Head of caudate nucleus (tissue), 42 donors: ENCODE data around the gene RHCG.

Experiments
- DNase-seq, 42 donors: peaks; one replicate each; pipeline versions ENCODE4 v3.0.0 to v3.0.0-alpha.2; 2020 to 2021; ENCODE audit warnings: mixed read lengths in 7 of 42
- intact Hi-C: fragments of 100-400 bp; cut with DNase I; formaldehyde crosslinking; loops from one replicate; pipeline ENCODE4 v1.15.0; 2022

The RHCG gene

DNA sequence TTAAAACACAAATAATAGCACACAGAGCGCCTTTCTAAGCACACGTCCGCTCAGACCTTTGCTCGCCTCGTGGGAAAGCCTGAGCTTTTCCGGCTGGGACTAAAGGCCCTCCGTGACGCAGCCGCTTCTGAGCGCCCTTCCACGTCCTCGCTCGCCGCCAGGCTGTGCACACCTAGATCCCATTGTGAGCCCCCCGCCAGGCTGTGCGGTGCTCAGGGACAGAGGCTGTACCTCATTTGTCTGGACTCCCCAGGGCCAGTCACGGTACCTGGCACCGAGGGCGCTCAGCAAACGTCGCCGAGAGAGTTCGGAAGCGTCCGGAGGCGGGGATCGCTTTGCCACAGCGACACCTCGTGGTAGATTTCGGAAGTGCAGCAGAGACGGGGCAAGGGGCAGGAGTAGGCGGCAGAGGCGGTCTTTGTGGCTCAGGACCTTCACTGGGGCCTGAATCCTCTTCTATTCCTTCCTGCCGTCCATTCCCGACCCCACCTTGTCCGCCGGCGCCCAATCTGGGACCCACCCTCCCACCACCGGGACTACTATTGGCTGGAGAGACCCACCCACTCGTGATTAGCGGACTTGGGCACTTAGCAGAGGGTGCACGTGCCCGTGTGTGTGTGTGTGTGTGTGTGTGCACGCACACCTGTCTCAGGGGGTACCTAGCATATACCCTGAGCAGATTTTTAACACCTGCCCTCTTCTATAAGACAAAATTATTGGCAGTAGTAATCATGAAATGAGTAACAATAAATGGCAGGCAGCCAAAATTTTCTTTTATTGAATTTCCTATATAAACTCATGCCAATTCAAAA is 65.6 kb downstream of the RHCG start:
- peak; percentile 76 to 98 (median 92) for DNase-seq
- intact Hi-C loops: loop anchor here (2.0 to 10.0 kb wide), 2 partner anchors 72 to 216 kb away; no protein-coding TSS in a partner anchor

DNA sequence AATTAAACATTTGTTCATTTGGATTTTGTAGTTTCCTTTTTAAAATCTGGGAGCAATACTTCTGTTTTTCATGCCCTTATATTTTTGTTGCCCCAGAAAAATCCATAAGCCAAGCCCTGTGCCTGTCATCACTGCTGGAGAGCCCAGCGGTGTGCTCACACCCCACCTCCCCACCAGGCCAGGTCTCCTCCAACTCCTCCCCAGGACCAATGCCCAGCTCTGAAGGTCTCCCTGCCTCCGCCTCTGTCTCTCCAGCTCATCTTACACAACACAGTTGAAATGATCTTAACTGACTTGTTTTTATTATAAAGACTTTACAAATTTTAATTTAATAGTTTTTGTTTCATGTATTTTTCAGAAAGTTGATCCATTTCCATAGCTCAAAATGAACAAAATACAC is 66.4 kb downstream of the RHCG start:
- intact Hi-C loops: loop anchor here (2.0 to 10.0 kb wide), 2 partner anchors 71 to 215 kb away; no protein-coding TSS in a partner anchor
- DNase-seq: peak in 1 of 42 donors; percentile 44

DNA sequence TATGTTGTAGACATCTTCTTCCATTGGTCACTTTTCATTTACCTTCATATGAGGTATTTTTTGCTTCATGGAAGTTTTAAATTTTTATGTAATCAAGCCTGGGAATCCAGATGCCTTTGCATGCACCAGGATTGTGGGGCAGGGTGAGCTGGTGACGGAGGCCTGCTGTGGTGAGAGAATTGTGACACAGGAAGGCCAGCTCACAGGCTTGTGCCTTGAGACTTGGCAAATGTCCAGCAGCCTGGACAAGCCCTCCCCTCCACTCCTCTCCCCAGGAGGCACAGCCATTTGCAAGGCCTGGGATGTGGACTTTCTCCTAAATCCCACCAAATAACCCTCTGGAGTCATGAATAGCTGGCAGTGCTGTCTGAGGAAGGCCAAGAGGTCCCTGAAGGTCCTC is 67.4 kb downstream of the RHCG start:
- DNase-seq: no peak
- intact Hi-C loops: no loop called here

DNA sequence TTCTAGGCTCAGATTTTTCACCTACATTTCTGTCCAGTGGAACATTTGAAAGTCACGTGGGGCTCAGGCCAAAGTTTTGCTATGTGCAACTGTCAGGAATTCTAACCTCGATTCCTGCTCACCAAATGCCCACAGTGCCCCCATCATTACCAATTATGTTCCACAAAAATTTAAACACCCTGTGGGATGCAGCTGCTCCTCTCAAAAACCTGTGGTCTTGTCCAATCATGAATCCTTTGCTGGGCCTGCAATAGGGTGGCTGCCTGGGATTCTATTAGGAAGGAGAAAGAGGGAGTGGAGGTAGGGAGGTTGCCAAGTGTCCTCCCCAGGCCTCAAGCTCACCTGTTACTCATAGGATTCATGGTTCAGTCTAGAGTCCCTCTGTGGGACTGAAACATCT is 68.1 kb downstream of the RHCG start:
- no peak for DNase-seq
- intact Hi-C loops: no loop called here

DNA sequence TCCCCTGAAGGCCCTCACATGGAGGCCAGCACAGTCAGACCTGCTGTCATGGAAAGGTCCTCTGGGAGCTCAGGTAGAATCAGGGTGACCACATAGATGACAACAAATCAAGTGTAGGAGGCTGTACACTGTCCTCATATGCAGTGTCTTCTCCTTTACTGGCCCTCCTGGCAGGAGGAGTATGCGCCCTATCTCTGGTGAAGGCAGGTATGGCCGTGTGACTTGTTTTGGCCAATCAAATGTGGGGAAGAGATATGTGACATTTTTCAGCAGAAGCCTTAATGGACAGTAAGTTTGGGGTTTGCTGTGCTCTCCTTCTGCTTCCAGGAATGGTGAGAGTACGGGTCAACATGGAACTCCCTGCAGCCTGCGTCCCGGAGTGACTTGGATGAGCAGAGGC is 69.9 kb downstream of the RHCG start:
- intact Hi-C loops: no loop called here
- DNase-seq: no peak

DNA sequence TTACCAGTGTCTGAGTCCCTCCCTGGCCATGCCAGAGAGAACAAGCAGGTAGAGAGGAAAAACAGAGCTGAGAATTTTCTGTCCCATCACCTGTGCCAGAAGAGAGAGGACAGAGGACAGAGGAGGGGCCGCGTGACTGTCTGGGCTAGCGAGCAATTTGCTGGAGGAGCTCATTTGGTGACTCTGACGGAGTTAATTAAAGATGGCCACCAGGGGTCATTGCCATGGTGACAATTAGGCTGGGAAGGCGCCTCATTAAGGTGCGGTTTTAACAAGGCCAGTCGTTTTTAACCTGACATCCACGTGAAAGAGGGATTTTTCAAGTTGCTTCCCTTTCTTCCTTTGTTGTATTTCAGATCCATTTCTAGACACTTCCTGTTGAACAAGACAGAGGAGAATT is 72.4 kb downstream of the RHCG start:
- intact Hi-C loops: no loop called here
- no peak for DNase-seq
